SK-N-SH (cell line): ENCODE results near the gene NKX2-2. TPM values are rescaled to one million over a fixed set of nuclear protein-coding genes. Genes with fewer than 3 reads are reported as not detected.

Source experiments
- CTCF ChIA-PET: fragments of 300-600, 350-600 bp; formaldehyde crosslinking; extraction: SDS; loops from one replicate; lab custom pipeline; 2021; lab: Yijun Ruan, JAX
- POLR2A ChIA-PET: fragments of 350-600 bp; sonication (Branson Sonifier 250); formaldehyde crosslinking; extraction: SDS; loops from one replicate; lab custom pipeline; 2020; ENCODE audit warnings: antibody characterized with exemption, inconsistent platforms; lab: Yijun Ruan, JAX
- DNase-seq: peaks from one replicate; pipeline ENCODE4 v3.0.0; 2012
- H2AFZ ChIP-seq: fragments of 200-600 bp; sonication (generic); 2 replicates; pipeline ENCODE4 v1.8.1; 2016; ENCODE audit warnings: antibody characterized with exemption, mild to moderate bottlenecking, low read depth
- H3F3A ChIP-seq: fragments of 200-600 bp; sonication (generic); replicated peaks from 2 replicates; pipeline ENCODE3; 2016; ENCODE audit warnings: antibody characterized with exemption, mild to moderate bottlenecking; ENCODE audit not compliant: insufficient read depth
- H3K27ac ChIP-seq, 2 experiments: fragments of 200-500 bp in 1 of 2; fragments of 200-600 bp in 1 of 2; sonication (Bioruptor generic) in 1 of 2; sonication (generic), shearing (Covaris generic) in 1 of 2; 2 replicates each; pipeline versions ENCODE4 v1.5.1 to v1.6.1; 2014 to 2016; ENCODE audit warnings: low read depth in 2 of 2, inconsistent platforms in 1 of 2, low read length in 1 of 2, mild to moderate bottlenecking in 1 of 2, mixed read lengths in 1 of 2
- H3K27me3 ChIP-seq: fragments of 200-600 bp; sonication (generic), shearing (Covaris generic); 2 replicates; pipeline ENCODE4 v1.6.1; 2016; ENCODE audit warnings: mixed run types; ENCODE audit not compliant: insufficient read depth
- H3K36me3 ChIP-seq, 2 experiments: fragments of 200-500 bp in 1 of 2; fragments of 200-600 bp in 1 of 2; sonication (Bioruptor generic) in 1 of 2; sonication (generic) in 1 of 2; replicated peaks in 1 of 2; 2 replicates each; pipeline versions ENCODE3 to v1.5.1; 2014 to 2016; ENCODE audit warnings: low read length in 1 of 2, mild to moderate bottlenecking in 1 of 2; ENCODE audit not compliant: insufficient read depth in 2 of 2, control insufficient read depth in 1 of 2
- H3K4me1 ChIP-seq, 2 experiments: fragments of 200-500 bp in 1 of 2; fragments of 200-600 bp in 1 of 2; sonication (Bioruptor generic) in 1 of 2; sonication (generic), shearing (Covaris generic) in 1 of 2; 2 replicates each; pipeline versions ENCODE4 v1.5.1 to v1.6.1; 2014 to 2016; ENCODE audit warnings: low read depth in 1 of 2, low read length in 1 of 2, mixed run types in 1 of 2; ENCODE audit not compliant: insufficient read depth in 2 of 2, control insufficient read depth in 1 of 2
- H3K4me2 ChIP-seq: fragments of 200-600 bp; sonication (generic), shearing (Covaris generic); 2 replicates; pipeline ENCODE4 v1.6.1; 2017; ENCODE audit warnings: mixed run types
- H3K4me3 ChIP-seq, 2 experiments: fragments of 200-500 bp in 1 of 2; fragments of 200-600 bp in 1 of 2; sonication (Bioruptor generic) in 1 of 2; sonication (generic), shearing (Covaris generic) in 1 of 2; 2 replicates each; pipeline versions ENCODE4 v1.5.1 to v1.8.1; 2014 to 2016; ENCODE audit warnings: low read depth in 2 of 2, inconsistent platforms in 1 of 2, low read length in 1 of 2, mild to moderate bottlenecking in 1 of 2, mixed read lengths in 1 of 2, moderate library complexity in 1 of 2
- H3K79me2 ChIP-seq: fragments of 200-600 bp; sonication (generic); 2 replicates; pipeline ENCODE4 v1.8.1; 2017; ENCODE audit warnings: mild to moderate bottlenecking; ENCODE audit not compliant: insufficient read depth
- H3K9ac ChIP-seq: fragments of 200-600 bp; sonication (generic); 2 replicates; pipeline ENCODE4 v1.6.1; 2017; ENCODE audit warnings: mixed run types
- H3K9me2 ChIP-seq: fragments of 200-600 bp; sonication (generic); 2 replicates; pipeline ENCODE4 v1.6.1; 2017; ENCODE audit warnings: mixed run types
- H3K9me3 ChIP-seq: fragments of 200-600 bp; sonication (generic); 2 replicates; pipeline ENCODE4 v1.6.1; 2017; ENCODE audit warnings: mixed run types, mild to moderate bottlenecking, moderate library complexity
- H4K20me1 ChIP-seq: fragments of 200-600 bp; sonication (generic); 2 replicates; pipeline ENCODE4 v1.6.1; 2017; ENCODE audit warnings: mild to moderate bottlenecking, mixed run types; ENCODE audit not compliant: insufficient read depth
- JUND ChIP-seq: IDR thresholded peaks from 2 replicates; pipeline ENCODE4 v1.4.0; 2012
- MAX ChIP-seq: IDR thresholded peaks from 2 replicates; pipeline ENCODE4 v1.4.0; 2012; ENCODE audit warnings: low read depth
- REST ChIP-seq: IDR thresholded peaks from 2 replicates; pipeline ENCODE4 v1.6.1; 2012; ENCODE audit warnings: mild to moderate bottlenecking, low read depth, low read length, moderate library complexity
- SMC3 ChIP-seq: IDR thresholded peaks from 2 replicates; pipeline ENCODE4 v1.6.1; 2012; ENCODE audit warnings: low read depth, low read length, improper control_type of control experiment
- TAF1 ChIP-seq: IDR thresholded peaks from 2 replicates; pipeline ENCODE4 v1.6.1; 2012; ENCODE audit warnings: low read depth, mild to moderate bottlenecking, low read length, moderate library complexity, borderline replicate concordance
- USF1 ChIP-seq: IDR thresholded peaks from 2 replicates; pipeline ENCODE4 v1.4.0; 2012; ENCODE audit warnings: low read depth, borderline replicate concordance
- WGBS: methylation state at CpG from one replicate; pipeline ENCODE4 v1.1.6; 2017; ENCODE audit warnings: low lambda C conversion rate; 5-methylcytosine and 5-hydroxymethylcytosine counted together
- polyA plus RNA-seq, 3 experiments: library from polyadenylated mRNA; depleted of rRNA; stranded (reverse); fragments of >200 nt; gene quantifications; 2 replicates each; pipeline ENCODE4 v1.2.3, GENCODE V29; 2012
- TF ChIP-seq, protein P1 (sequence below): fragments of 200-600 bp; sonication (generic); IDR thresholded peaks from 2 replicates; pipeline ENCODE4 v1.6.1; 2017; ENCODE audit warnings: antibody characterized with exemption, mild to moderate bottlenecking, moderate library complexity

The NKX2-2 gene
- polyA plus RNA-seq, 1 of the 3 experiments (the other 2 are of a cell fraction): not detected

DNA sequence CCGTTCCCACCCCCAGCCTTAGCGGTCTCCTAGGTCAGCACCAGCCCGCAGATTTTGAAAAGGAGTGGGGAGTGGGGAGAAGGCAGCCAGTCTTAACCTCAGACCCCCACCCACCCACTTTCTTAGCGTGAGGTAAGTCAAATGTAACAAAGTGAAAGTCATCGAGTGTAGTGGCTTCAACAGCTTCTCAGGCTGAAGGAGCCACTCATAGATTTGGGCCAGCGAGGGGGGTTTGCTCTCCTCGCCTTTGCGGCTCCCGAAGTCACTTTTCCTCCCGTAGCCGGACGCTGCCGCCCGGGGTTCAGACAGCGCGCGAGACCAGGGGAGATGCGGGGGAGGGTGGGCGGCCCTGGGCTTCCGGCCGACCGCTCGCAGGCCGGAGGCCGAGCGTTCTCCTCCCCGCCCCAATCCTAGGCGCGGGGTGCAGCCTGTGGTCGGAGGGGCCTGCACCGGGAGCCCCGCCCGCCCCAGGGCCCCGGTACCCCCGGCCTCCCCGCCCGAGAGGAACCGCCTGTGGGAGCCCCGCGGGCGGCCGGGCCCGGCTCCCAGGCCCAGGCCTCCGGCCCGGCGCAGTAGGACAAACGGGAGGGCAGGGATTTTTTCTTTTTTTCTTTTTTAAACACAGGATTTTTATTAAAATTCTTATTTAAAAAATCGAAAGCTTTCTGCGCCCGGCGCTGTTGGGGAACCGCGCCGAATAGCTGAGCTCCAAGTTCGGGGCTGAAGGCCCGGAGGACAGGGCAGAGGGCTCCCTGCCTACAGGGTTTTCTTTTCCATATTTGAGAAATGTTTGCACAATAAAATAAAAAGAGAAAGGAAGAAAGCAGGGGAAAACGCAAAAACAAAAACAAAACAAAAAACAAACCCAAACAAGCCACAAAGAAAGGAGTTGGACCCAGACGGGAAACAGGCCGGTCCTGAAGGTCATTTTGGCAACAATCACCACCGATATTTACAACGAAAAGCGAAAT, 3.2 kb downstream of the NKX2-2 start:
- Histone ChIP-seq H3K27me3 (peaks cover 89% of the 10 kb centered on the region), H3K27ac (no peak overlapping the region), H3K9ac (no peak overlapping the region), H4K20me1 (no peaks in the 10 kb centered on the region), H3K4me2 (peak overlapping the region; percentile 77), H3K4me1 (peaks cover 0 to 4% of the 10 kb centered on the region in 2 experiments; a peak in 1 of 4 replicates), H3K36me3 (no peaks in the 10 kb centered on the region), H3F3A (no peaks in the 10 kb centered on the region), H2AFZ (peak overlapping the region; percentile 56; the same call in 1 of the 2 replicates), H3K4me3 (peak overlapping the region; percentile 24 to 53; a peak in 2 of 4 replicates), H3K9me3 (no peaks in the 10 kb centered on the region), H3K9me2 (no peaks in the 10 kb centered on the region), H3K79me2 (no peaks in the 10 kb centered on the region)
- ChIA-PET POLR2A (no interaction called here), CTCF (interaction anchor here (1.0 to 6.1 kb wide), 4 partner anchors 105 to 648 kb away, joined by 3 to 145 read pairs (median 13); no protein-coding TSS in a partner anchor)
- TF ChIP-seq REST (no peak), TAF1 (no peak), MAX (no peak), USF1 (no peak), SMC3 (no peak), JUND (no peak)
- TF ChIP-seq, protein P1, sequence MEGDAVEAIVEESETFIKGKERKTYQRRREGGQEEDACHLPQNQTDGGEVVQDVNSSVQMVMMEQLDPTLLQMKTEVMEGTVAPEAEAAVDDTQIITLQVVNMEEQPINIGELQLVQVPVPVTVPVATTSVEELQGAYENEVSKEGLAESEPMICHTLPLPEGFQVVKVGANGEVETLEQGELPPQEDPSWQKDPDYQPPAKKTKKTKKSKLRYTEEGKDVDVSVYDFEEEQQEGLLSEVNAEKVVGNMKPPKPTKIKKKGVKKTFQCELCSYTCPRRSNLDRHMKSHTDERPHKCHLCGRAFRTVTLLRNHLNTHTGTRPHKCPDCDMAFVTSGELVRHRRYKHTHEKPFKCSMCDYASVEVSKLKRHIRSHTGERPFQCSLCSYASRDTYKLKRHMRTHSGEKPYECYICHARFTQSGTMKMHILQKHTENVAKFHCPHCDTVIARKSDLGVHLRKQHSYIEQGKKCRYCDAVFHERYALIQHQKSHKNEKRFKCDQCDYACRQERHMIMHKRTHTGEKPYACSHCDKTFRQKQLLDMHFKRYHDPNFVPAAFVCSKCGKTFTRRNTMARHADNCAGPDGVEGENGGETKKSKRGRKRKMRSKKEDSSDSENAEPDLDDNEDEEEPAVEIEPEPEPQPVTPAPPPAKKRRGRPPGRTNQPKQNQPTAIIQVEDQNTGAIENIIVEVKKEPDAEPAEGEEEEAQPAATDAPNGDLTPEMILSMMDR: no peak
- 41% methylated on average over 46 of the region's 62 CpGs for WGBS
- peak; percentile 36 for DNase-seq
